K562 (cell line): Measurements from ENCODE around the gene SEC24A. TPM values are rescaled to one million over a fixed set of nuclear protein-coding genes. Genes with fewer than 3 reads are reported as not detected.
A peak's percentile ranks its signal among the peaks of the same experiment; 100 is the strongest.

Experiments used
- CCAR2 ChIP-seq: fragments of 200-400 bp; formaldehyde crosslinking; IDR thresholded peaks from 2 replicates; pipeline ENCODE4 v1.6.1; 2017; ENCODE audit warnings: mild to moderate bottlenecking, low read depth, low read length
- CEBPB ChIP-seq: fragments of 450-650 bp; IDR thresholded peaks from 2 replicates; pipeline ENCODE4 v1.6.1; 2016; ENCODE audit warnings: missing genetic modification characterization, missing compliant biosample characterization
- CEBPG ChIP-seq, 3 experiments: fragments of 200-800 bp in 1 of 3; sonication (Bioruptor generic) in 1 of 3; sonication (generic) in 1 of 3; formaldehyde crosslinking in 1 of 3; IDR thresholded peaks in 2 of 3; conservative IDR thresholded peaks in 1 of 3; 2 replicates each; pipeline versions ENCODE4 v1.6.1 to v1.8.0; 2016 to 2022; ENCODE audit warnings: missing compliant biosample characterization in 2 of 3, missing genetic modification characterization in 2 of 3, mild to moderate bottlenecking in 1 of 3, missing genetic modification reagents in 1 of 3
- CHD2 ChIP-seq: IDR thresholded peaks from 2 replicates; pipeline ENCODE4 v1.6.1; 2011; ENCODE audit warnings: low read depth, low read length
- EGR1 ChIP-seq: fragments of 450-650 bp; conservative IDR thresholded peaks from 2 replicates; pipeline ENCODE4 v1.6.1; 2017; ENCODE audit warnings: mild to moderate bottlenecking
- GTF2F1 ChIP-seq: IDR thresholded peaks from 2 replicates; pipeline ENCODE4 v1.6.1; 2011; ENCODE audit warnings: low read depth, low read length, improper control_type of control experiment
- IRF1 ChIP-seq: sonication (generic); formaldehyde crosslinking; IDR thresholded peaks from 2 replicates; pipeline ENCODE4 v1.8.0; 2022; ENCODE audit warnings: missing genetic modification reagents, mild to moderate bottlenecking, borderline replicate concordance
- MAFK ChIP-seq: IDR thresholded peaks from 2 replicates; pipeline ENCODE4 v1.6.1; 2011; ENCODE audit warnings: low read length, improper control_type of control experiment
- POLR2AphosphoS5 ChIP-seq: IDR thresholded peaks from 2 replicates; pipeline ENCODE4 v1.6.1; 2011; ENCODE audit warnings: mild to moderate bottlenecking, low read depth, low read length, moderate library complexity; ENCODE audit not compliant: control insufficient read depth, insufficient read depth
- SAP30 ChIP-seq: fragments of 200-600 bp; sonication (generic); IDR thresholded peaks from 2 replicates; pipeline ENCODE4 v1.6.1; 2012; ENCODE audit warnings: borderline replicate concordance, low read depth, mild to moderate bottlenecking, moderate library complexity, low read length, control low read depth, inconsistent platforms; ENCODE audit not compliant: insufficient read depth, poor library complexity, severe bottlenecking
- SFPQ ChIP-seq: fragments of 200-400 bp; formaldehyde crosslinking; IDR thresholded peaks from 2 replicates; pipeline ENCODE4 v1.6.1; 2017; ENCODE audit warnings: mild to moderate bottlenecking, low read depth, low read length, moderate library complexity
- STAT5A ChIP-seq: IDR thresholded peaks from 2 replicates; pipeline ENCODE4 v1.6.1; 2012; ENCODE audit warnings: low read length, inconsistent platforms, borderline replicate concordance
- TEAD4 ChIP-seq, 2 experiments: sonication (generic) in 1 of 2; formaldehyde crosslinking in 1 of 2; IDR thresholded peaks; 2 replicates each; pipeline versions ENCODE4 v1.6.1 to v1.8.0; 2012 to 2022; ENCODE audit warnings: borderline replicate concordance in 1 of 2, inconsistent platforms in 1 of 2, low read length in 1 of 2, mild to moderate bottlenecking in 1 of 2, missing genetic modification reagents in 1 of 2
- XRCC4 ChIP-seq: IDR thresholded peaks from one replicate; pipeline ENCODE4 v1.6.1; 2011; ENCODE audit not compliant: insufficient read depth, insufficient read length; ENCODE audit errors: extremely low read depth
- ZBTB33 ChIP-seq: sonication (generic); formaldehyde crosslinking; IDR thresholded peaks from 2 replicates; pipeline ENCODE4 v1.8.1; 2023; ENCODE audit warnings: mild to moderate bottlenecking, missing genetic modification reagents
- ZNF124 ChIP-seq: sonication (generic); formaldehyde crosslinking; IDR thresholded peaks from 2 replicates; pipeline ENCODE4 v1.8.1; 2022; ENCODE audit warnings: missing genetic modification reagents
- polyA plus RNA-seq, 8 experiments: library from polyadenylated mRNA; depleted of rRNA in 4 of 8; stranded (reverse) in 5 of 8; unstranded in 3 of 8; fragments of >200 nt; fragmentation: Nextera tagmentation in 2 of 8; fragmentation: Illumina TruSeq in 1 of 8; extraction: Ambion mirVana in 2 of 8; extraction: Trizol in 1 of 8; gene quantifications; 2 replicates each; pipeline versions ENCODE4 v1.2.1 to v1.2.3, GENCODE V29; 2011 to 2014; ENCODE audit warnings: inconsistent platforms in 1 of 8, missing spikeins in 1 of 8
- total RNA-seq, 7 experiments: library from RNA; depleted of rRNA in 6 of 7; stranded (reverse); fragments of >200 nt in 6 of 7; fragmentation: Illumina TruSeq in 2 of 7; extraction: Trizol in 2 of 7; gene quantifications; 2 replicates each; pipeline versions ENCODE4 v1.2.1 to v1.2.3, GENCODE V29; 2011 to 2021; ENCODE audit warnings: low replicate concordance in 1 of 7
- TF ChIP-seq, protein P1 (sequence below): fragments of 450-650 bp; IDR thresholded peaks from 2 replicates; pipeline ENCODE4 v1.6.1; 2016; ENCODE audit warnings: antibody characterized with exemption
- TF ChIP-seq, protein P2 (sequence below): fragments of 450-650 bp; formaldehyde crosslinking; IDR thresholded peaks from 2 replicates; pipeline ENCODE4 v1.4.0; 2020; ENCODE audit warnings: mild to moderate bottlenecking

The SEC24A gene
- total and polyA plus RNA-seq, 9 of the 15 experiments (the other 6 are each of a cell fraction or from before 2014, with no cell fraction given): 7.9 to 36.5 (median 17.5) TPM

GRCh38 chr5:134738133-134738962, 89.8 kb downstream of the SEC24A start, which contains the start of gene CAMLG (continued):
- peak; percentile 87 for TF ChIP-seq ZBTB33
- TF ChIP-seq, protein P1, sequence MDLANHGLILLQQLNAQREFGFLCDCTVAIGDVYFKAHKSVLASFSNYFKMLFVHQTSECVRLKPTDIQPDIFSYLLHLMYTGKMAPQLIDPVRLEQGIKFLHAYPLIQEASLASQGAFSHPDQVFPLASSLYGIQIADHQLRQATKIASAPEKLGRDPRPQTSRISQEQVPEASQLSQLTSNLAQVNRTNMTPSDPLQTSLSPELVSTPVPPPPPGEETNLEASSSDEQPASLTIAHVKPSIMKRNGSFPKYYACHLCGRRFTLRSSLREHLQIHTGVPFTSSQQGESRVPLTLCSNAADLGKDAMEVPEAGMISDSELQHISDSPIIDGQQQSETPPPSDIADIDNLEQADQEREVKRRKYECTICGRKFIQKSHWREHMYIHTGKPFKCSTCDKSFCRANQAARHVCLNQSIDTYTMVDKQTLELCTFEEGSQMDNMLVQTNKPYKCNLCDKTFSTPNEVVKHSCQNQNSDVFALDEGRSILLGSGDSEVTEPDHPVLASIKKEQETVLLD: no peak
- no peak for TF ChIP-seq SFPQ
- peak; percentile 21; the same call in 1 of the 2 replicates for TF ChIP-seq STAT5A
- TF ChIP-seq EGR1: peak; percentile 78
- 0 out of 2 replicates have a peak, but pooled peaks have one; percentile 9 for TF ChIP-seq TEAD4 (IDR thresholded peaks at IDR 0.05; ENCODE audit: low read length)
- TF ChIP-seq TEAD4 (CRISPR knock-in tag; IDR thresholded peaks at IDR 0.05; ENCODE audit: borderline replicate concordance): no peak
- no peak for TF ChIP-seq CEBPB (tag)
- no peak for TF ChIP-seq CEBPG (CRISPR knock-in tag; IDR thresholded peaks at IDR 0.05)
- no peak for TF ChIP-seq CEBPG (tag; conservative IDR thresholded peaks at IDR 0.05 in 1 of 2, IDR thresholded peaks at IDR 0.05 in 1 of 2)
- TF ChIP-seq IRF1: no peak
- TF ChIP-seq MAFK: 0 out of 2 replicates have a peak, but pooled peaks have one; percentile 8
- TF ChIP-seq GTF2F1: peak; percentile 69; the same call in 1 of the 2 replicates
- no peak for TF ChIP-seq CCAR2
- no peak for TF ChIP-seq SAP30
- TF ChIP-seq ZNF124: no peak
- TF ChIP-seq, protein P2, sequence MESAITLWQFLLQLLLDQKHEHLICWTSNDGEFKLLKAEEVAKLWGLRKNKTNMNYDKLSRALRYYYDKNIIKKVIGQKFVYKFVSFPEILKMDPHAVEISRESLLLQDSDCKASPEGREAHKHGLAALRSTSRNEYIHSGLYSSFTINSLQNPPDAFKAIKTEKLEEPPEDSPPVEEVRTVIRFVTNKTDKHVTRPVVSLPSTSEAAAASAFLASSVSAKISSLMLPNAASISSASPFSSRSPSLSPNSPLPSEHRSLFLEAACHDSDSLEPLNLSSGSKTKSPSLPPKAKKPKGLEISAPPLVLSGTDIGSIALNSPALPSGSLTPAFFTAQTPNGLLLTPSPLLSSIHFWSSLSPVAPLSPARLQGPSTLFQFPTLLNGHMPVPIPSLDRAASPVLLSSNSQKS (CRISPR knock-in tag): no peak
- TF ChIP-seq XRCC4: no peak
- peak; percentile 81 for TF ChIP-seq CHD2
- TF ChIP-seq POLR2AphosphoS5: 0 out of 2 replicates have a peak, but pooled peaks have one; percentile 51
